ENCODE data around the gene KLK10. TPM values are rescaled to one million over a fixed set of nuclear protein-coding genes. Genes with fewer than 3 reads are reported as not detected.

Gene KLK10
- total RNA-seq, 4 donors from 2014 or later = 0.27 to 1.3 TPM; not detected in 2

DNA sequence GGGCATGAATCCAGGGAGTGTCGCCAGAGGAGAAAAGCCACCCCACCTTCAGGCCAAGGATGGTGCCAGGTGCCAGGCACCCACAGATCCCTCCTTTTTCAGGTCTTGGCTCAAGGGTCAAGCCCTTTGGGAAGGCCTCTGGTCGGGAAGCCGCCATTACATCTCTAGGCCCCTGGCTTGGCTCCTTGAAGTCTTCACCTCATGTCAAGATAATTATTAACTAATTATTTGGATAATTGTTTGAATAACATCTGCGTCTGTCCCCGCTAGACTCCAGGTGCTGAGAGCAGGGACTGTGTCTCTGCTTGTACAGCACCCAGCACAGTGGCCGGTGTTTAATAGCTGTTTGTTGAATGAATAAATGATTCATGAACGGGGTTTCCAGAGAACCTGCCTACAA, 44.2 kb upstream of the KLK10 start:
- H3K27me3 ChIP-seq = peaks cover 43% of the 10 kb centered on the region
- intact Hi-C loops (cut with DNase I; ENCODE audit: low total_unique reads) = no loop called here
- H3K9me3 ChIP-seq = no peaks in the 10 kb centered on the region
- no peaks in the 10 kb centered on the region for H3K36me3 ChIP-seq
- WGBS, 2 donors (ENCODE audit: low coverage in 1 of 2) = 66% methylated on average over 7 of the region's 7 CpGs; no CpG with 5 or more reads in 1 of the 2 donors
- no peak for DNase-seq
- peaks cover 0 to 5% (median 2%) of the 10 kb centered on the region in 4 donors for H3K4me1 ChIP-seq
- no peak for TF ChIP-seq EP300 (IDR thresholded peaks at IDR 0.05; ENCODE audit: low read depth)
- TF ChIP-seq CTCF (IDR thresholded peaks at IDR 0.05) = no peak
- no peak for TF ChIP-seq POLR2A (IDR thresholded peaks at IDR 0.05)
- TF ChIP-seq POLR2AphosphoS5 (IDR thresholded peaks at IDR 0.05) = no peak
- H3K4me3 ChIP-seq = no peak overlapping the region
- H3K27ac ChIP-seq = no peak overlapping the region
- in situ Hi-C loops (cut with MboI; ENCODE audit: low pct_ligation_motif_present in 1 of 4, low pct_unique_long_range_greater_than_20kb in 1 of 4, low sequenced_read_pairs in 3 of 4) = no loop called here

GRCh38 chr19:51060973-51061372, 41.5 kb upstream of the KLK10 start:
- DNase-seq = no peak
- Histone ChIP-seq H3K27ac (no peak overlapping the region), H3K36me3 (no peaks in the 10 kb centered on the region), H3K27me3 (peaks cover 36% of the 10 kb centered on the region), H3K9me3 (no peaks in the 10 kb centered on the region), H3K4me1 (peaks cover 0 to 5% (median 2%) of the 10 kb centered on the region in 4 donors), H3K4me3 (no peak overlapping the region)
- 0% methylated on average over 1 of the region's 1 CpG for WGBS, 2 donors (ENCODE audit: low coverage in 1 of 2)
- intact Hi-C loops (cut with DNase I; ENCODE audit: low total_unique reads) (no loop called here), in situ Hi-C loops (cut with MboI; ENCODE audit: low pct_ligation_motif_present in 1 of 4, low pct_unique_long_range_greater_than_20kb in 1 of 4, low sequenced_read_pairs in 3 of 4) (no loop called here)
- no peak for TF ChIP-seq POLR2A (IDR thresholded peaks at IDR 0.05)
- TF ChIP-seq CTCF (IDR thresholded peaks at IDR 0.05) = no peak
- TF ChIP-seq EP300 (IDR thresholded peaks at IDR 0.05; ENCODE audit: low read depth) = no peak
- no peak for TF ChIP-seq POLR2AphosphoS5 (IDR thresholded peaks at IDR 0.05)

DNA sequence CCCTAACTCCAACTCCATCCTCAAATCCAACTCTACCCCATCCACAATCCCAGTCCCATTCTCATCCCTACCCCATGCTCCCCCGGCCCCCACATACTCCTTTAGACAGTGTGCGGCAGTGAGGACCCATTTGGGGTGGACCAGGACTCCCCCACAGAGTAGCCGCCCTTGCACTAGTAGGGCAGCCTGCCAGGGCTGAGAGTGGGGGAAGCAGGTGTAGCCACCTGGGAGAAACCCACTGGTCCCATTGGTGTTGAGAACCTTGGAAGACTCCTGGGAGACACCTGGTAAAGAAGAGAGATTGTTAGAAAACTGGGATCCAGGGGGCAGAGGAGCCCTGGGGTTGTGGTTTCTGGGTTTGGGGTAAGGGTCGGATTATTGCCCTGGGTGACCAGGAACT, 40.8 kb upstream of the KLK10 start:
- no peak for TF ChIP-seq EP300 (IDR thresholded peaks at IDR 0.05; ENCODE audit: low read depth)
- TF ChIP-seq CTCF (IDR thresholded peaks at IDR 0.05) = no peak
- TF ChIP-seq POLR2AphosphoS5 (IDR thresholded peaks at IDR 0.05) = no peak
- no peak for TF ChIP-seq POLR2A (IDR thresholded peaks at IDR 0.05)
- no peaks in the 10 kb centered on the region for H3K9me3 ChIP-seq
- intact Hi-C loops (cut with DNase I; ENCODE audit: low total_unique reads) = no loop called here
- H3K27ac ChIP-seq = no peak overlapping the region
- no peak for DNase-seq
- in situ Hi-C loops (cut with MboI; ENCODE audit: low pct_ligation_motif_present in 1 of 4, low pct_unique_long_range_greater_than_20kb in 1 of 4, low sequenced_read_pairs in 3 of 4) = no loop called here
- H3K4me1 ChIP-seq = peaks cover 0 to 5% (median 2%) of the 10 kb centered on the region in 4 donors
- peaks cover 30% of the 10 kb centered on the region for H3K27me3 ChIP-seq
- no peak overlapping the region for H3K4me3 ChIP-seq
- H3K36me3 ChIP-seq = no peaks in the 10 kb centered on the region
- 33 to 64% methylated on average over 1 to 4 of the region's 4 CpGs for WGBS, 2 donors (ENCODE audit: low coverage in 1 of 2)

GRCh38 chr19:51059715-51060114, 40.2 kb upstream of the KLK10 start:
- TF ChIP-seq CTCF (IDR thresholded peaks at IDR 0.05) (no peak), EP300 (IDR thresholded peaks at IDR 0.05; ENCODE audit: low read depth) (no peak), POLR2AphosphoS5 (IDR thresholded peaks at IDR 0.05) (no peak), POLR2A (IDR thresholded peaks at IDR 0.05) (no peak)
- Histone ChIP-seq H3K36me3 (no peaks in the 10 kb centered on the region), H3K27me3 (peaks cover 24% of the 10 kb centered on the region), H3K27ac (no peak overlapping the region), H3K4me1 (peaks cover 0 to 2% (median under 1%) of the 10 kb centered on the region in 4 donors), H3K9me3 (no peaks in the 10 kb centered on the region), H3K4me3 (no peak overlapping the region)
- no peak for DNase-seq
- 50 to 63% methylated on average over 1 to 7 of the region's 7 CpGs for WGBS, 2 donors (ENCODE audit: low coverage in 1 of 2)
- in situ Hi-C loops (cut with MboI; ENCODE audit: low pct_ligation_motif_present in 1 of 4, low pct_unique_long_range_greater_than_20kb in 1 of 4, low sequenced_read_pairs in 3 of 4) = no loop called here
- intact Hi-C loops (cut with DNase I; ENCODE audit: low total_unique reads) = no loop called here
